Effector memory CD8-positive, alpha-beta T cell (primary cell): Measurements from ENCODE around the gene AGBL5.

Source experiments
- ATAC-seq: fragments of 150-1000 bp; cut with Tn5 transposase; replicated peaks from 2 replicates; pipeline ENCODE4 v1.10.0; 2021; ENCODE audit warnings: mild to moderate bottlenecking, moderate library complexity
- DNase-seq, 3 experiments: peaks; one replicate each; pipeline ENCODE4 v3.0.0; 2021
- H3K27ac Mint-ChIP-seq, 2 donors: one replicate each; pipeline ENCODE4 v1.8.0; 2022; ENCODE audit warnings: mild to moderate bottlenecking in 2 of 2, mixed read lengths in 2 of 2, moderate library complexity in 2 of 2
- H3K27me3 Mint-ChIP-seq, 2 donors: one replicate each; pipeline ENCODE4 v1.8.0; 2022; ENCODE audit warnings: mixed read lengths in 2 of 2
- H3K36me3 Mint-ChIP-seq: one replicate; pipeline ENCODE4 v1.8.0; 2022; ENCODE audit warnings: mild to moderate bottlenecking, moderate library complexity, mixed read lengths; ENCODE audit not compliant: insufficient read depth
- H3K4me1 Mint-ChIP-seq, 2 donors: one replicate each; pipeline ENCODE4 v1.8.0; 2022; ENCODE audit warnings: low read depth in 2 of 2, mixed read lengths in 2 of 2
- H3K4me3 Mint-ChIP-seq, 2 donors: one replicate each; pipeline ENCODE4 v1.8.0; 2022; ENCODE audit warnings: mild to moderate bottlenecking in 2 of 2, mixed read lengths in 2 of 2, moderate library complexity in 2 of 2
- H3K9me3 Mint-ChIP-seq, 2 donors: one replicate each; pipeline ENCODE4 v1.8.0; 2022; ENCODE audit warnings: mixed read lengths in 2 of 2

The AGBL5 gene

DNA sequence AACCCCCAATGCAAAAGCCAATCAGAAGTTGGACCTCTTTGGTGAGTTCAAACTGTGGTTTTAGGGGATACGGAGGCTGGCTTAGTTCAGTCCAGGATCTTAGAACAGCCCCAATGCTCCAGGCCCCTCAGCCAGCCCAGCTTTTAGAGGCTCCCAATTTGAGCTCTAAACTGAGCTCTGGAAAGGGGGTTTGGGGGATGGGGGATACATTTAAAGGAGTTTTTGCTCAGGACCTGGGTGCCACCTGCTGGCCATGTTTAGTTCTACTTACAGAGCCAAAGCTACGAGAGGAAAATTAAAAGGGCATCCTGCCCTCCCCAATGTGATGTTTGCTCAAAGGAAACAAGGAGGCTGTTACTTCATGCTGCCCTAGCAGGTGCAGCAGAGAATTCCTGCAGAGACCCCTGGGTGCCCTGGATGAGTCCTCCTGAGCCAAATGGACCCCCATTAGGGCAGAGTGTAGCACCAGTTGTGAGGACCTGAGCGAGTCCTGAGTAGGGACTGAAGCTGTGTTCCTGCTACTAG is 34.6 kb upstream of the AGBL5 start:
- H3K4me3 Mint-ChIP-seq: no peak overlapping the region
- H3K27me3 Mint-ChIP-seq: peaks cover 0 to 7% of the 10 kb centered on the region in 2 donors
- no peaks in the 10 kb centered on the region for H3K4me1 Mint-ChIP-seq
- H3K9me3 Mint-ChIP-seq: no peaks in the 10 kb centered on the region
- H3K27ac Mint-ChIP-seq: no peak overlapping the region
- no peaks in the 10 kb centered on the region for H3K36me3 Mint-ChIP-seq
- peak in 2 of 3 experiments; percentile 14 to 18 for DNase-seq
- ATAC-seq: no peak

DNA sequence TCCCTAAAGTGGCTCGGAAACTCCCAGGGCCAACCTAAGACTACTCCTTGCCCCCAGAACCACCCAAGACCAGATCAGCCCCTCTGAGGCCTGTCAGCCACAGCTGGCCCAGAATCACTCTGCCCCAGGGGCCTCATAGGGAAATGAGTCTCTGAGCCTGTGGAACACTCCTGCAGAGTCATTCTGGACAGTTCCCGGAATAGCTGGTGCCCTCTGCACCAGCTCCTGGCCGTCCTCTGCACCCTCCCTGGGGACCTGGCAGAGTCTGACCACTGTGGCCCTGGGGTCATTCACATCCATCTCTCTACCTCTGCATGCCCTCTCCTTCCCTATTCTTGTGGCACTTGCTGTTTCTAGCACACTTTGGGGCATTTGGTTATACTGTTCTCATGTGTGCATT is 33.3 kb upstream of the AGBL5 start:
- H3K4me1 Mint-ChIP-seq: no peaks in the 10 kb centered on the region
- H3K27ac Mint-ChIP-seq: no peak overlapping the region
- no peaks in the 10 kb centered on the region for H3K27me3 Mint-ChIP-seq
- no peaks in the 10 kb centered on the region for H3K36me3 Mint-ChIP-seq
- H3K4me3 Mint-ChIP-seq: no peak overlapping the region
- H3K9me3 Mint-ChIP-seq: no peaks in the 10 kb centered on the region
- no peak for ATAC-seq
- no peak for DNase-seq

DNA sequence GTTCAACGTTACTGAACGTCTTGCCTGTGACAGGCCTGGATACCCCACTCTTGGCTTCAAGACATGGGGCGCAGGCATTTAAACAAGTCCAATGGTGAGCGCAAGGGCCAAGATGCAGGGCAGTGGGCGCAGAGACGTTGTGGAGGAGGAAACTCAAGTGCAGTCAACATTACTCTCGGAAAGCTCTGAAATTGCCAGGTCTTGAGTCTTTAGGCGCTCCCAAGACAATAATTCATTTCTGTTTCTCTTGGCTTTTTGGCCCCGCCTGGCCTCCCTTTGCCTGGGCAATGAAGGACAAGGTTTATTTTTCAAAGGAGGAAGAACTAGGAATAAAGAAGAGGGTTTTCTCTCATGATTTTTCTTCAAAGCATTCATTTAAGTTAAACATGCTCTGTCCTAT is 32.0 kb upstream of the AGBL5 start:
- H3K9me3 Mint-ChIP-seq: no peaks in the 10 kb centered on the region
- no peaks in the 10 kb centered on the region for H3K36me3 Mint-ChIP-seq
- H3K4me3 Mint-ChIP-seq: no peak overlapping the region
- peak overlapping the region in 1 of 2 donors; percentile 78 for H3K27ac Mint-ChIP-seq
- DNase-seq: no peak
- ATAC-seq: no peak
- H3K4me1 Mint-ChIP-seq: no peaks in the 10 kb centered on the region
- no peaks in the 10 kb centered on the region for H3K27me3 Mint-ChIP-seq

DNA sequence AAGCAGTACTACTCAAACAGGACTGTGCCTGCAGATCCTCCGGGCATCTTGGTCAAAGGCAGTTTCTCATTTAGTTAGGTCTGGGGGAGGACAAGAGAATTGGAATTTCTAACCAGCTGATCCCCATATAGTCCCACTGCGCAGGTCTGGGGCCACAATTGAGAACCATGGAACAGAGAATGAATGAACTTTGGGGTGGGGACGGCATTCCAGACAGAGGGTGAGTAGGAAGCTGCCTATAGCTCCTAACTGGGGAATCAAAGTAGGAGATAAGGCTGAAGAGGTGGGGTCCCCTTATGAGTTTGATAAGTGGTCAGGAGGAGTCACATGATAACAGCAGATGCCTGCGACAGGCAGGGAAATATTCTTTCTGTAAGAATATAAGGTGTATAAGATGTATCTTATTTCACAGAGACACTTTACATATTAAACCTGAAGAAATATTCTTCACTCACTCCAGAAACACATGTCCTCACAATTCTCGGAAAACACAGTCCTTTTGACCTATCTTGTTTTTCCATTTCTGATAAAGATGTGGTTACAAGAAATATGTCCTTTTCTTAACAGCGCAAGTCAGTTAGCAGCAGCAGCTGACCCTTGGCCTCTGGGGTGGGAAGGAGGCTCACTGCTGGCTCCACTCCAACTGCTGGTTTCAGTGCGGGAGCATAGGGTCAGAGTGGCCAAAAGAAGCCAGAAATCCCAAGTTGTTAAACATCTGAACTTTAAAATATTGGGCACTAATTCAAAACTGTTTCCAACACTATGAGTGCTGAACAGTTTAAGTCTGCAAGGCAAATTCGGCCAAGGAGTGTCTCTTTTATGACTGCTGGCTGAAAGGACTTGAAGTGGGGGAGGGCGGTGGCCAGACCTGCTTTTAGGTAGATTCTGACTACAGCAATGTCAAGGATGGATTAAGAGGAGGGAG is 31.3 kb upstream of the AGBL5 start:
- DNase-seq: no peak
- Mint-ChIP-seq H3K4me3 (no peak overlapping the region), H3K27ac (peak overlapping the region; percentile 33 to 78)

DNA sequence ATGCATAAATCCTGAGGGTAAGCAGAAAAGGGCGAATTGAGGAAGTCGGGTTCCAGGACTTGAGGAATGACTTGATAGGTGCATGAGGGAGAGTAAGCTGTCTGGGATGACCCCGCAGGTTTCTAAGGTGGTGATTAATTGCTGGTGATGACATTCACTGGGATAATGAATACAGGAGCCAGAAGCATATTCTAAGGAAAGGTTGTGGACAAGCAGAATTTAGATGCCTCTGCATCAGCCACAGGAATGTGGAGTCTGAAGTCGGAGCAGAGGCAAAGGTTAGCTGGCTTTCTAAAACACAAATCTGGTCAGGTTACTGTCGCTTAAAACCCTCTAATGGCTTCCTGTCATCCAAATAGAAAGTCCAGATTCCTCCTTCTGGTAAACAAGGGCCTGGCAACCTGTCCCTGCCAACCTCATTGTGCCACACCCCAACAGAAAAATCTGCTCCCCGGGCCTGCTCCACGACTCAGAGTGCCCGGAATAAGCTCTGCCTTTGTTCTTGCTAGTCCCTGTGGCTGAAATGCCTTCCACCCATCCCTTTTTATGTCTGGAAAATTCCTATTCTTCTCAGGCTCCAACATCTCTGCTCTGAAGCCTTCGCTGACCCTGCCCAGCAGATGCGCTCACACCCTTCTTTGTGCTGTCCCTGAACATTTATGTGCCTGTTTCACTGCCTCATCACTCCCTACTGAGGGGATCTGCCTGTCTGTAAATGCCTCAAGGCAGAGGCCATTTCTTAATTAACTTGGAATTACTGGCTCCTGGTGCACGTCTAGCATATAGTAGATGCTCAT is 30.0 kb upstream of the AGBL5 start:
- no peaks in the 10 kb centered on the region for H3K27me3 Mint-ChIP-seq
- DNase-seq (no peak), ATAC-seq (no peak)
- no peak overlapping the region for H3K27ac Mint-ChIP-seq
- H3K9me3 Mint-ChIP-seq: no peaks in the 10 kb centered on the region
- no peaks in the 10 kb centered on the region for H3K36me3 Mint-ChIP-seq
- no peaks in the 10 kb centered on the region for H3K4me1 Mint-ChIP-seq
- H3K4me3 Mint-ChIP-seq: no peak overlapping the region

More for the DNA sequence above, 31.3 kb upstream of the AGBL5 start:
- no peaks in the 10 kb centered on the region for H3K36me3 Mint-ChIP-seq
- H3K27me3 Mint-ChIP-seq: no peaks in the 10 kb centered on the region
- no peak for ATAC-seq
- H3K9me3 Mint-ChIP-seq: no peaks in the 10 kb centered on the region
- no peaks in the 10 kb centered on the region for H3K4me1 Mint-ChIP-seq

DNA sequence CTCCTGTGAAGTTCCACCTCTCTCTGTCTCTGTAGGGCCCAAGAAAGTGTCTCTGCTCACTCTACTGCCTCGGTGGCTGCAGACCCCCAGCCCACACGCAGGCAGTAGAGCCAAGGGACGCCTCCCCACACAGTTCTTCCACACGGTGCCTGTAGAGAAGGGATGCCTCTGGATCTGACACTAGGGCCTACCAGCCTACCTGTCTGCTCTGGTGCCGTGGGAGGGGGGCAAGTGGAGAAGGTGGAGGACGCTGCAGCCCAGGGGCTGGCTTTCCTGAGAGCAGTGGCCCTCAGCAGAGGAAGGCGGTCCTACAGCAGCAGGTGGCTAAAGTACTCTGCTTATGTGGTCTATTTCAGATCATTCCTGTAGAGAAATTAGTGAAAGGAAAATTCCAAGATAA is 27.7 kb upstream of the AGBL5 start:
- no peak overlapping the region for H3K4me3 Mint-ChIP-seq
- no peaks in the 10 kb centered on the region for H3K9me3 Mint-ChIP-seq
- ATAC-seq (no peak), DNase-seq (no peak)
- peaks cover 0 to 5% of the 10 kb centered on the region in 2 donors for H3K4me1 Mint-ChIP-seq
- H3K27ac Mint-ChIP-seq: no peak overlapping the region
- no peaks in the 10 kb centered on the region for H3K36me3 Mint-ChIP-seq
- no peaks in the 10 kb centered on the region for H3K27me3 Mint-ChIP-seq

DNA sequence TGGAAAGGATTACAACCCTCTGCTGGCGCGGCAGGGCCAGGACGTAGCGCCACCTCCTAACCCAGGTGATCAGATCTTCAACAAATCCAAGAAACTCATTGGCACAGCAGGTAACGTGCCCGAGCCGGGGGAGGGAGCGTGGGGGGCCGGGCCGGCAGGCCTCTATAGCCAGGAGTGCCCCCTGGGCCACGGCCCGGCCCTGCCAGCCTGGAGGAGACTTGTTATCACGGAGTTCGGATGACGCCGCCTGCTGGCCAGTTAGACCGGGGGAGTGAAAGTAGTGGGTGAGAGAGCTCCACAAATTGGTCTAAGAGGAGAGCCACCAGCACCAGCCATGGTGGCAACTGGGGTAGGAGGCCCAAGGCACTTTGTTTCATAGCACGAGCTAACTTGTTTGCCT is 27.3 kb upstream of the AGBL5 start:
- no peak for ATAC-seq
- no peak overlapping the region for H3K27ac Mint-ChIP-seq

DNA sequence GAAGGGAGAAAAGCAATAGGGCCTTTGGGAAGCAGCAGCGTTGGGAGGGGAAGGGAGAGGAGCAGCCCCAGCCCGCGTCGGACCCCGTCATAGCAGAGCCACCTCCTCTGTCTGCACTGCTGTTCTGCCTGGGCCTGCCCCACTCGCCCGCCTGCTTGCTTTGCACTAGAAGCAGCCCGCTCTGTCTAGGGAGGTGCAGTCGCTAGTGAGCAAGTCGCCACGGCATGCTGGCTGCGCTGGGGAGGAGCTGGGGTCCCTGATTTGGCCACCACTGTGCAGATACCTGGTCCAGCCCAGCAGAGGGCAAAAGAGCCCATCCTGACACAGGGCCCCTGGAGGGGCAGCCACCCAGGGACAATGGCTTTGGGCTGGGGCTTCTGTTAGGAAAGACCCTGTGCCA is 26.7 kb upstream of the AGBL5 start:
- ATAC-seq (no peak), DNase-seq (no peak)
- H3K9me3 Mint-ChIP-seq: no peaks in the 10 kb centered on the region
- H3K4me3 Mint-ChIP-seq: no peak overlapping the region
- no peaks in the 10 kb centered on the region for H3K36me3 Mint-ChIP-seq
- H3K4me1 Mint-ChIP-seq: peaks cover 4 to 9% of the 10 kb centered on the region in 2 donors
- peak overlapping the region in 1 of 2 donors; percentile 11 for H3K27ac Mint-ChIP-seq
- no peaks in the 10 kb centered on the region for H3K27me3 Mint-ChIP-seq

More for the DNA sequence above, 27.3 kb upstream of the AGBL5 start:
- H3K36me3 Mint-ChIP-seq: no peaks in the 10 kb centered on the region
- DNase-seq: no peak
- H3K4me1 Mint-ChIP-seq: peaks cover 0 to 5% of the 10 kb centered on the region in 2 donors
- no peaks in the 10 kb centered on the region for H3K27me3 Mint-ChIP-seq
- H3K9me3 Mint-ChIP-seq: no peaks in the 10 kb centered on the region
- H3K4me3 Mint-ChIP-seq: no peak overlapping the region

DNA sequence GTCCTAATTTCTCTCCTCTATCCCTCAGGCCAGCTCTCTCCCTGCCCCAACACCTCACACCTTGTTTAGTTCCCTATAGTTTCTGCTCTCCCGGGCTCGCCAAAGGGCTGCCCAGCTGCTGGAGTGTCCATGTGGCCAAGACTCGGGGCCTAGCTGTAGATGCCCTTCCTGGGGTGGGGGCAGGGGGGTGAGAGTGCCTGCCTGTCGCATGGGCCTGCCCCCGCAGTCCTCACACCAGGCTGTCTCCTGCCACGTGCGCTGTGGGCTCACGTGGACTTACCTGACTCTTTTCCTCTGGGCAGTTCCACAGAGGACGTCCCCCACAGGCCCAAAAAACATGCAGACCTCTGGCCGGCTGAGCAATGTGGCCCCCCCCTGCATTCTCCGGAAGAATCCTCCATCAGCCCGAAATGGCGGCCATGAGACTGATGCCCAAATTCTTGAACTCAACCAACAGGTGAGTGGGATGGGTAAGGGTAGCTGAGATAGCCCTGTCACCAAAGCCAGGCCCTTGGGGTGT is 26.1 kb upstream of the AGBL5 start:
- Mint-ChIP-seq H3K4me3 (no peak overlapping the region), H3K9me3 (no peaks in the 10 kb centered on the region), H3K4me1 (peaks cover 6 to 10% of the 10 kb centered on the region in 2 donors), H3K27me3 (no peaks in the 10 kb centered on the region), H3K27ac (peak overlapping the region in 1 of 2 donors; percentile 11), H3K36me3 (no peaks in the 10 kb centered on the region)
- no peak for ATAC-seq
- no peak for DNase-seq

DNA sequence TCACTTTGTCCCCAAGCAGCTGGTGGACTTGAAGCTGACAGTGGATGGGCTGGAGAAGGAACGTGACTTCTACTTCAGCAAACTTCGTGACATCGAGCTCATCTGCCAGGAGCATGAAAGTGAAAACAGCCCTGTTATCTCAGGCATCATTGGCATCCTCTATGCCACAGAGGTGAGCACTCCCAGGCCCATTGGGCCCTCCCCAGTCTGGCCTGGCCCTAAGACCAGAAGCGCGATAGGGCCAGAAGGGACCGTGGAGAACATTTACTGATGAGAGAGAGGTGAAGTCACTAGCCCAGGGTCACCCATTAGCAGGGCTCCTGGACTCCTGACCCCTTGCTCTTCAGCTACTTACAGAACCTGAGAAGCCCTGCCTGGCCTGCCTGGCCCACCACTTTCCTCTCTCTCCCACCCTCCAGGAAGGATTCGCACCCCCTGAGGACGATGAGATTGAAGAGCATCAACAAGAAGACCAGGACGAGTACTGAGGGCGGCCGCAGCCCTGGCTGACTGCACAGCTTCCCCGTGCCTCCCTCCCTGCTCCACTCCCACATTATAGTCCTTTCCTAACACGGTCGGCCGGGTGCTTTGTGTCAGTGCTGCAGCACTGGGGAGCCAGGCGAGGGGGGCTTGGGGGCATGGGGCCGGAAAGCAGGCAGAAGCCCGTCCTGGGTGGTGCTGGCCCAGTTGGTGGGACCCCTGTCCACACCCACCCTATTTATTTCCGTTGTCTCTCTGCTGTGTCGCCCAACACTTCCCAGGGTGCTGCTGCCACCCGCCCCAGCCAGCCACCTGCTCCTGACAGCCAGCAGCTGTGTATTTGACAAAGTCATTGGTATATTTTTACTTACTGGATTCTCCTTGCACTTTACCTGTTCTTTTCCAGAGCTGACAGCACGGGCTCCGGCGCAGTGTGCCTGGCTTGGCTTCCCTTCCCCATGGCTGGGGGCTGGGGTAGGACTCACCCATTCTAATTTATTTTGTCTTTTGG is 25.3 kb upstream of the AGBL5 start:
- no peak for DNase-seq
- Mint-ChIP-seq H3K27ac (no peak overlapping the region), H3K4me3 (no peak overlapping the region), H3K9me3 (no peaks in the 10 kb centered on the region), H3K27me3 (no peaks in the 10 kb centered on the region), H3K36me3 (no peaks in the 10 kb centered on the region), H3K4me1 (peaks cover 11% of the 10 kb centered on the region in 2 donors)
- ATAC-seq: no peak

DNA sequence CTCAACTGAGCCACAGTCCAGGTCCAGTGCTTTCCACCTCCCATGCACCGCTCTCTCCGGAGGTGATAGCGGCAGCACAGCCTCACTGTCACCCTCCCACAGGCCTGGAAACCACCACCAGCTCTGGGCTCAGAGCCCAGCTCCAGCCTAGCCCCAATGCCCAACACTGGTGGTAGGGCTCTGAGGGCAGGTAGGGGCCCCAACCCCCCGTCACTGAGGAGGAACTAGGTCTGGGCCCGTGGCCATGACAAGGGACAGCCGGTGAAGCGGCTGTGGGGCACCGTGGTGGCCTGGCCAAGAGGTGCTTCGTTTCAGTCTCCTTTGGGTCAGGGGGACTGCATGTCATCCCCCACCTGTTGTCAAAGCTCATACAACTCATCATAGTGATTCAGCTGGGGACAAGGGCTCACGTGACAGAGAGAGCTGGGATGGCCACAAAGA is 24.2 kb upstream of the AGBL5 start:
- peaks cover 15 to 21% of the 10 kb centered on the region in 2 donors for H3K4me1 Mint-ChIP-seq
- DNase-seq (no peak), ATAC-seq (no peak)
- H3K27ac Mint-ChIP-seq: peak overlapping the region in 1 of 2 donors; percentile 44
- no peaks in the 10 kb centered on the region for H3K27me3 Mint-ChIP-seq
- no peak overlapping the region for H3K4me3 Mint-ChIP-seq
- no peaks in the 10 kb centered on the region for H3K9me3 Mint-ChIP-seq
- no peaks in the 10 kb centered on the region for H3K36me3 Mint-ChIP-seq

DNA sequence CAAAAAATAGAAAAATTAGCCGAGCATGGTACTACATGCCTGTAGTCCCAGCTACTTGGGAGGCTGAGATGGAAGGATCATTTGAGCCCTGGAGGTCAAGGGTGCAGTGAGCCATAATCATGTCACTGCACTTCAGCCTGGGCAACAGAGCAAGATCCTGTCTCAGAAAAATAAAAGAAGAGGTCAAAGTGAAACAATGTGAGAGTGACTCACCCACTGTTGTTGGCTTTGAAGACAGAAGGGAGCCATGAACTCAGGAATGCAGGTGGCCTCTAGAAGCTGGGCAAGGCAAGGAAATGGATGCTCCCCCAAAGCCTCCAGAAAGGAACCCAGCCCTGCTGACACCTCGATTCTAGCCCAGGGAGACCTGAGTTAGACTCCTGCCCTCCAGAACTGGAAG is 22.4 kb upstream of the AGBL5 start:
- Mint-ChIP-seq H3K4me1 (peaks cover 24 to 35% of the 10 kb centered on the region in 2 donors), H3K27ac (peak overlapping the region; percentile 47 to 90), H3K4me3 (no peak overlapping the region), H3K36me3 (peaks cover 4% of the 10 kb centered on the region), H3K9me3 (no peaks in the 10 kb centered on the region), H3K27me3 (no peaks in the 10 kb centered on the region)
- ATAC-seq: no peak
- DNase-seq: no peak
